GM12874 (cell line): ENCODE measurements around the gene C1QTNF12.

ENCODE experiments used
- CTCF ChIP-seq: IDR thresholded peaks from 2 replicates; pipeline ENCODE4 v1.5.1; 2011; ENCODE audit warnings: low read depth, mild to moderate bottlenecking, control low read depth, low read length, moderate library complexity; ENCODE audit not compliant: insufficient read depth

C1QTNF12 gene

DNA sequence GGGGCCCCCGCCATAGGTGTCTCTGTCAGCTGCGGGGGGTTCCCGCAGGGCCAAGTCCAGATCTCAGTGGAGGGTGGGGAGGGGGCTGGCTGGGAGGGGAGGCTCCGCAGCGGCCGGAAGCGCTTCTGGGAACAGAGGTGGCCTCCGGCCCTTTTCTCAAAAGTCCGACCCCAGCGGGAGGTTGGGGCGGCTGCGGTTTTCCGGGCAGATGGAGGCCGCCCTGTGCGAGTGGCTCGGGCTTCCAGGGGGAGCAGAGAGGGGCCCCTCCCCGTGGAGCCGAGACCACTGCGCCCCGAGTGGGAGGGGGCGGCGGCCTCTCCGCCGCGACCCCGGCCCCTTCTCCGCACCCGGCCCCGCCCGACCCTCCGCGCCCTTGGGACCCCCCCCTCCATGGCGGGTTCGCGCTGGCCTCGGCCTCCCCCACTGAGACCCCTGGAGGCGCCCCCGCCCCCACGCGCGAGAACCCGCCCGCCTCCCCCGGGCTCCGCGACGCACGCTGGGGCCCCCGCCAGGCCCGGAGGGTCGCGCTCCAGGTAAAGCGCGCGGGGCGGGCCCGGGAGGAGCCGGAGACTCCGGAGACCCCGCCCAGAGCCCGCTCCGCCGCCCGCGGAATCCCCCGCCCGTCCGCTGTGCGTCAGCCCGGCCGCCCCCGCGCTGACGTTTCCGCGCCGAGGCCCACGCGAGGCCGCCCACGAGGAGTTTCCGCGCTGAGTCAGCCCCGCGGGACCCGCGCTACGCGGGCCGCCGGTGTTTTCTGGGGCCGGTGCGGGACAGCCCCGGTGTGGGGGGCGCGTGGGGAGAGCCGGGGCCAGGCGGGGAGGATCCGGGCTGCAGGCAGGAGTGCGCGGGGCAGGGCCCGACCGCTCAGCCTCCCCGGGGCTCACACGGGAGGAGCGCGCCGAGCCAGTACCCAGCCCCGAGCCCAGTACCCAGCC, 45.4 kb downstream of the C1QTNF12 start:
- TF ChIP-seq CTCF: no peak

GRCh38 chr1:1199961-1200875, 46.3 kb downstream of the C1QTNF12 start:
- TF ChIP-seq CTCF: no peak

GRCh38 chr1:1199141-1199960, 47.2 kb downstream of the C1QTNF12 start:
- TF ChIP-seq CTCF: no peak

- TF ChIP-seq CTCF: no peak
Measured at GRCh38 chr1:1198423-1199140, 47.9 kb downstream of the C1QTNF12 start.

DNA sequence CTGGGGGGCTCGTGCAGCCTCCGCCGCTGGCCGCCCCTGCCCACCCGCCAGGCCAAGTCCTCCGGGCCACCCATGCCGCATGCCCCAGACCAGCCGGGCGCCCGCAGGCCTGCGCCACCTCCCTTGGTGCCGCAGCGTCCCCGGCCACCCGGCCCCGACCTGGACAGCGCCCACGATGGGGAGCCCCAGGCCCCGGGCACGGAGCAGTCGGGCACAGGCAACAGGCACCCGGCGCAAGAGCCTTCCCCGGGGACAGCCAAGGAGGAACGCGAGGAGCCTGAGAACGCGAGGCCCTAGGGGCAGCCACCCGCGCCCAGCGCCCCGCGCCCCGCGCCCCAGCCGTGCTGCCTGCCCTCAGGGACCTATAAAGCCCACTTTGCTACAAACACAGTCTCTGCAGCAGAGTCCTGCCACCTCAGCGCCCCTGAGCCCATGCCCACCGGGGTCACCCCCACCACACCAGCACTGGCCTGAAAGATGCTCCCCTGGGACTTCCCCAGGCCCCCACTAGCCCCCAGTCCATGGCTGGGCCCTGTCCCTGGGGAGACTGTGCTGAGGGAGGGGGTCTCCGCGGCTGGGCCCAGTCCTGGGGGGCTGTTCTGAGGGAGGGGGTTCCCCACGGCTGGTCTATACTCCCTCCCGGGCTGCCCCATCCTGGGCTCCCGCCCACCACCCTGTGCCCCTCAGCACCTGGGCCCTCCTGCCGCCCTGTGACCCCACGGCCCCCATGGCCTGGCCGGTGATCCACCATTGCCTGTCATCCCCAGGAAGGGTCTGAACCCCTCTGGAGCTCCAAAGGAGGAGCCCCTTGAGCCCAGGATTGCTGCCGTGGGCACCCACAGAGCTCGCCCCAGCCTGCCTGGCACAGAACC, 48.7 kb downstream of the C1QTNF12 start:
- TF ChIP-seq CTCF: no peak

GRCh38 chr1:1197188-1197500, 49.4 kb downstream of the C1QTNF12 start:
- TF ChIP-seq CTCF: no peak
